GM12801 (cell line): ENCODE data around the gene CELSR1.

Source experiments
- CTCF ChIP-seq: IDR thresholded peaks from one replicate; pipeline ENCODE4 v1.5.1; 2011; ENCODE audit warnings: control low read depth; ENCODE audit not compliant: insufficient read length; ENCODE audit errors: extremely low read depth

Gene CELSR1

GRCh38 chr22:46405901-46406300 is 131.5 kb downstream of the CELSR1 start:
- no peak for TF ChIP-seq CTCF

GRCh38 chr22:46402505-46402904 is 134.9 kb downstream of the CELSR1 start:
- no peak for TF ChIP-seq CTCF

GRCh38 chr22:46401370-46401769 is 136.1 kb downstream of the CELSR1 start:
- no peak for TF ChIP-seq CTCF

GRCh38 chr22:46399251-46400024 is 138.0 kb downstream of the CELSR1 start:
- no peak for TF ChIP-seq CTCF

- TF ChIP-seq CTCF = no peak
These were observed 139.5 kb downstream of the CELSR1 start for GRCh38 chr22:46397951-46398350.

GRCh38 chr22:46397514-46397913 is 139.9 kb downstream of the CELSR1 start:
- no peak for TF ChIP-seq CTCF

GRCh38 chr22:46395145-46395544 is 142.3 kb downstream of the CELSR1 start:
- no peak for TF ChIP-seq CTCF
